Vagina (tissue), 2 donors: ENCODE measurements around the gene BNC2. TPM values are rescaled to one million over a fixed set of nuclear protein-coding genes. Genes with fewer than 3 reads are reported as not detected.
A peak's percentile ranks its signal among the peaks of the same experiment; 100 is the strongest.

ENCODE experiments used
- DNase-seq, 2 donors: peaks; one replicate each; pipeline ENCODE4 v3.0.0-alpha.2; 2017; ENCODE audit errors: extremely low spot score in 2 of 2
- H3K27ac ChIP-seq: fragments of 200-600 bp; sonication (generic); one replicate; pipeline ENCODE4 v1.5.1; 2019
- H3K27me3 ChIP-seq: fragments of 200-600 bp; sonication (generic); one replicate; pipeline ENCODE4 v1.5.1; 2019
- H3K36me3 ChIP-seq, 2 donors: fragments of 200-600 bp; sonication (generic); one replicate each; pipeline ENCODE4 v1.5.1; 2017 to 2019
- H3K4me1 ChIP-seq: fragments of 200-600 bp; sonication (generic); one replicate; pipeline ENCODE4 v1.5.1; 2019
- H3K4me3 ChIP-seq, 2 donors: fragments of 200-600 bp; sonication (generic); 1 replicate in 1 of 2; 2 replicates in 1 of 2; pipeline ENCODE4 v1.5.1; 2016 to 2019
- H3K9me3 ChIP-seq: fragments of 200-600 bp; sonication (generic); one replicate; pipeline ENCODE4 v1.5.1; 2019
- POLR2A ChIP-seq, 2 donors: fragments of 450-650 bp; IDR thresholded peaks; one replicate each; pipeline ENCODE4 v1.6.1; 2017; ENCODE audit warnings: antibody characterized with exemption in 2 of 2, mild to moderate bottlenecking in 2 of 2, moderate library complexity in 2 of 2
- POLR2AphosphoS5 ChIP-seq, 2 donors: sonication (generic); formaldehyde crosslinking; IDR thresholded peaks; one replicate each; pipeline ENCODE4 v1.9.0; 2017; ENCODE audit warnings: antibody characterized with exemption in 2 of 2, mild to moderate bottlenecking in 2 of 2, low read depth in 1 of 2; ENCODE audit not compliant: insufficient read depth in 1 of 2
- intact Hi-C: fragments of 100-400 bp; cut with DNase I; formaldehyde crosslinking; loops from one replicate; pipeline ENCODE4 v1.15.1; 2023
- total RNA-seq: library from RNA; depleted of rRNA; stranded (reverse); fragments of >200 nt; gene quantifications from one replicate; pipeline ENCODE4 v1.2.3, GENCODE V29; 2016
- TF ChIP-seq, protein P1 (sequence below), 3 experiments: fragments of 450-650 bp in 2 of 3; fragments of 200-600 bp in 1 of 3; sonication (generic) in 1 of 3; IDR thresholded peaks; one replicate each; pipeline ENCODE4 v1.5.1; 2017 to 2019; ENCODE audit warnings: antibody characterized with exemption in 3 of 3, mild to moderate bottlenecking in 2 of 3, moderate library complexity in 2 of 3

Gene BNC2
- total RNA-seq, 1 donor from 2014 or later: 33.9 TPM

DNA sequence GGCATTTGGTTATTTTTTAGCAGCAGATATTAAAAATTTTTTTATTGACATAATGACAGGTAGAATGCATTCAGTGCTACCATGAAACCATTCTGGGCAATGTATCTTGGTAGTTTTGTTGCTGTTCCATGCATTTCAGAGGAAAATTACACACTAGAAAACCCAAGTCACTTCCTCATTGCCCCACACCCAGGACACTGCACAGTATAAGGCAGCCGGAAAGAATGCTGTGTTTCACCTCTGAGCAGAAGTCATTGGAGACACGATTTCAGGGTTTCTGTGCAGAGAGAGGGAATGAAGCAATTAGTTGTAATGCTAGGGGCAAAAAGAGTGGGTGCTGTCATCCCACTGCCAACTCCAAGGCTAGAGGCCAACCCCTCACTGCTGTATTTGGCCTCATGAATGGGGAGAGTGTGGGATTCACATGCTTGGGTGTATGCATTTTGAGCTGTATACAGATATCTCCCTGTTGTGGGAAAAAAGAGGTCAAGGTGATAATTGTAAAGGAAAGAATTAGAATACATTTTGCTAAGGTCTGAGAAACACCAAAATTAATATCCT, 290.5 kb downstream of the BNC2 start:
- H3K36me3 ChIP-seq: no peaks in the 10 kb centered on the region
- no peaks in the 10 kb centered on the region for H3K27me3 ChIP-seq
- H3K4me3 ChIP-seq: no peak overlapping the region
- TF ChIP-seq POLR2AphosphoS5 (IDR thresholded peaks at IDR 0.05; ENCODE audit: insufficient read depth in 1 of 2, low read depth in 1 of 2) (no peak), POLR2A (IDR thresholded peaks at IDR 0.05) (no peak)
- TF ChIP-seq, protein P1, sequence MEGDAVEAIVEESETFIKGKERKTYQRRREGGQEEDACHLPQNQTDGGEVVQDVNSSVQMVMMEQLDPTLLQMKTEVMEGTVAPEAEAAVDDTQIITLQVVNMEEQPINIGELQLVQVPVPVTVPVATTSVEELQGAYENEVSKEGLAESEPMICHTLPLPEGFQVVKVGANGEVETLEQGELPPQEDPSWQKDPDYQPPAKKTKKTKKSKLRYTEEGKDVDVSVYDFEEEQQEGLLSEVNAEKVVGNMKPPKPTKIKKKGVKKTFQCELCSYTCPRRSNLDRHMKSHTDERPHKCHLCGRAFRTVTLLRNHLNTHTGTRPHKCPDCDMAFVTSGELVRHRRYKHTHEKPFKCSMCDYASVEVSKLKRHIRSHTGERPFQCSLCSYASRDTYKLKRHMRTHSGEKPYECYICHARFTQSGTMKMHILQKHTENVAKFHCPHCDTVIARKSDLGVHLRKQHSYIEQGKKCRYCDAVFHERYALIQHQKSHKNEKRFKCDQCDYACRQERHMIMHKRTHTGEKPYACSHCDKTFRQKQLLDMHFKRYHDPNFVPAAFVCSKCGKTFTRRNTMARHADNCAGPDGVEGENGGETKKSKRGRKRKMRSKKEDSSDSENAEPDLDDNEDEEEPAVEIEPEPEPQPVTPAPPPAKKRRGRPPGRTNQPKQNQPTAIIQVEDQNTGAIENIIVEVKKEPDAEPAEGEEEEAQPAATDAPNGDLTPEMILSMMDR (IDR thresholded peaks at IDR 0.05): no peak
- intact Hi-C loops: no loop called here
- no peak overlapping the region for H3K27ac ChIP-seq
- peaks cover 15% of the 10 kb centered on the region for H3K4me1 ChIP-seq
- H3K9me3 ChIP-seq: no peaks in the 10 kb centered on the region
- no peak for DNase-seq

DNA sequence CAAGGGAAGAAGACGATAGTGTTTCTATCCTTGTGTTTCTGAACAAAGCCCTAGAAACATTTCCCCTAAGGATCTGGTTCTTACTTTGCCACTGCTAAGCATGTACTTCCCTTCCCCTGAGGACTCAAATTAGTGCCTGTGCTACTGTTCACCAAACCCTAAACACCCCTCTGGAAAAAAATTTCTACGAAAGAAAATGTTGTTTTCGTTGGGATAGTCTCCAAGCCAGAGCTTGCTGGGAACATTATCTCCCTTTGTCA, 294.6 kb downstream of the BNC2 start:
- peak overlapping the region in 1 of 2 donors; percentile 0 for H3K4me3 ChIP-seq
- H3K4me1 ChIP-seq: peaks cover 28% of the 10 kb centered on the region
- TF ChIP-seq, protein P1 (IDR thresholded peaks at IDR 0.05): no peak
- TF ChIP-seq POLR2AphosphoS5 (IDR thresholded peaks at IDR 0.05; ENCODE audit: insufficient read depth in 1 of 2, low read depth in 1 of 2) (no peak), POLR2A (IDR thresholded peaks at IDR 0.05) (no peak)
- no peaks in the 10 kb centered on the region for H3K9me3 ChIP-seq
- intact Hi-C loops: no loop called here
- H3K27me3 ChIP-seq: no peaks in the 10 kb centered on the region
- peak overlapping the region; percentile 15 for H3K27ac ChIP-seq
- no peak for DNase-seq
- H3K36me3 ChIP-seq: no peaks in the 10 kb centered on the region

DNA sequence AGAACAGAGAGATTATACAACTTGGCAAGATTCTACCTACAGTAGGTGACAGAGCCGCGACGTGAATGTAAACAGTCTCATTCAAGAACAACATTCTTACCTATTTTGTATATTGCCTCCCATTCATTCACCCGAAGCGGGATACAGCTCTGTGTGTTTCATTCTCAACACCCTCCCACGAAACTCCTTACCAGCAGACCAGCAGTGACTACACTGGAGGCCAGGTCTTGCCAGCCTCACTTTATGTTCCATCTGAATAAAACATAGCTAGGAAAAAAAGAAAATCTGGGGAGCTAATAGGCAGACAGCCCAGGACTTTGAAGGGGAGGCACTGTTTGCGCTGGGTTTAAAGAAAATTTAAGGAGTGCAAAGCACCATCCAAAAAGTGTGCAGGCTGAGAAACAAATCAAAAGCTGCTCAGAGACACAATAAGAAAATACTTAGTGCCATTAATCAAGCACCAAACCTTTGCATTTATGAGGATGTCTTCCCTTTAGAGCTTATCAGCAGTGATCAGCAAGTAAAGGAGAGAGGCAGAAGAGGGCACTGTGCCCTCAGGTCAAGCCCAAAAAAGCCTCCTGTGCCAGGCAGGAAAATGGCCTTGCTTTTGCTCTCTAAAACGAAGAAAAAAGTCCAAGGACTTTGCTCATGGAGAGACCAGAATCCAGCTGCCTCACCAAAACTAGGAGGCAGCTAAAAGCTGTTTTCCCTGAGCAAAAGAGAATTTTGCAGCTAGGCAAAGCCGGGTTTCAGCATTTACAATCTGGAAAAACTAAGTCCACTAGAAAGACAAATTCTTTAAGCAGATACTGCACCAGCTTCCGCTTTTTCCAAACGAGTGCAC, 295.1 kb downstream of the BNC2 start:
- no peak for DNase-seq
- Histone ChIP-seq H3K36me3 (no peaks in the 10 kb centered on the region), H3K27ac (peak overlapping the region; percentile 15), H3K4me3 (peak overlapping the region in 1 of 2 donors; percentile 0), H3K4me1 (peaks cover 28% of the 10 kb centered on the region), H3K27me3 (no peaks in the 10 kb centered on the region), H3K9me3 (no peaks in the 10 kb centered on the region)
- intact Hi-C loops: no loop called here
- no peak for TF ChIP-seq POLR2AphosphoS5 (IDR thresholded peaks at IDR 0.05; ENCODE audit: insufficient read depth in 1 of 2, low read depth in 1 of 2)
- TF ChIP-seq POLR2A (IDR thresholded peaks at IDR 0.05): no peak
- TF ChIP-seq, protein P1 (IDR thresholded peaks at IDR 0.05): no peak

DNA sequence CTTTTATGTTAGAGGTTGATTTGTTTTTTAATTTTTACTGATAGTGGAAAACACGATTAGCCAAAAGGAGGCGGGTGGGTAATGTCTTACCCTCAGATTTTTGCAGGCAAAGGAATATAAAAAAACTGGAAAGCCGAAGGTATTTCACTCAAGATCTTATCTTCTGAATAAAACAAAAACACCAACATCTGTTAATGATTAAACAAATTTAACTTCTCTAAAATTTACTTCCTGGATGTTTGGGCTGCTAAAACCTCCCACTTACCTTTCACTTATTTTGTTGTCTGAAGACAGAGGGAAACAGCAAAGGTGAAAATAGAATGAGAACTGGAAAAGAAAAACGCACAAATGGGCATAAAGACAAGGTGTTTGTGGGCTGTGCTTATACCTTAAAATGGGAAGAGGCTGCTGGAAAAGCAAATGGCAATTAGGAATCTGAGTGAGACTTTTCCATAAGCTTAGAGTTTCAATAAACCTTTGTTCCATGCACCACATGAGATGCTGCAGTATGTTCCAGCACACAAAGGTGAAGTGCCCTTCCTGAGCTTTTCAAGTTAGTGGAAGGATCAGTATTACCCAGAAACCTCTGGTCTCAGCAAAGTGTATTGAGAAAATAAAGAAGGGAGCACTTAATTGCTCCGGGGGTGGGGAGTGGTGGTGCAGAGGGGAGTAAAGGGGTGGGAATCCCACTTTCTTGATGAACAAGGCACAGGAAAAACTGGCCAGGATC, 298.3 kb downstream of the BNC2 start:
- H3K9me3 ChIP-seq: no peaks in the 10 kb centered on the region
- H3K27me3 ChIP-seq: no peaks in the 10 kb centered on the region
- TF ChIP-seq POLR2A (IDR thresholded peaks at IDR 0.05) (no peak), POLR2AphosphoS5 (IDR thresholded peaks at IDR 0.05; ENCODE audit: insufficient read depth in 1 of 2, low read depth in 1 of 2) (no peak)
- TF ChIP-seq, protein P1 (IDR thresholded peaks at IDR 0.05): no peak
- intact Hi-C loops: no loop called here
- no peak overlapping the region for H3K4me3 ChIP-seq
- no peak for DNase-seq
- H3K27ac ChIP-seq: no peak overlapping the region
- peaks cover 28% of the 10 kb centered on the region for H3K4me1 ChIP-seq
- H3K36me3 ChIP-seq: no peaks in the 10 kb centered on the region
